WTC11 (cell line): ENCODE data around the gene SLC25A45.

Experiments
- CTCF ChIP-seq: fragments of 200-600 bp; IDR thresholded peaks from 2 replicates; pipeline ENCODE4 v1.8.0; 2022; ENCODE audit warnings: antibody characterized with exemption
- E2F1 ChIP-seq: sonication (generic); formaldehyde crosslinking; IDR thresholded peaks from 2 replicates; pipeline ENCODE4 v1.8.0; 2022; ENCODE audit warnings: mild to moderate bottlenecking, missing genetic modification reagents
- E2F5 ChIP-seq: sonication (generic); formaldehyde crosslinking; IDR thresholded peaks from 2 replicates; pipeline ENCODE4 v1.8.1; 2022; ENCODE audit warnings: mild to moderate bottlenecking, moderate library complexity, missing genetic modification reagents
- ESRRA ChIP-seq: sonication (generic); formaldehyde crosslinking; IDR thresholded peaks from 2 replicates; pipeline ENCODE4 v1.8.1; 2022; ENCODE audit warnings: mild to moderate bottlenecking, missing genetic modification reagents, borderline replicate concordance
- NFATC4 ChIP-seq: fragments of 250-450 bp; sonication (Bioruptor Pico); IDR thresholded peaks from 2 replicates; pipeline ENCODE4 v1.9.0; 2021; ENCODE audit warnings: mild to moderate bottlenecking
- NFYB ChIP-seq: sonication (generic); formaldehyde crosslinking; conservative IDR thresholded peaks from 2 replicates; pipeline ENCODE4 v1.8.0; 2022; ENCODE audit warnings: low read depth, missing genetic modification reagents
- USF1 ChIP-seq: sonication (generic); formaldehyde crosslinking; IDR thresholded peaks from 2 replicates; pipeline ENCODE4 v1.8.0; 2022; ENCODE audit warnings: mild to moderate bottlenecking, missing genetic modification reagents

GRCh38 chr11:65383778-65384177, 1.3 kb upstream of the SLC25A45 start:
- TF ChIP-seq E2F5 (CRISPR knock-in tag) (no peak), CTCF (no peak), ESRRA (CRISPR knock-in tag) (no peak), NFYB (CRISPR knock-in tag) (no peak), E2F1 (CRISPR knock-in tag) (no peak), NFATC4 (CRISPR knock-in tag) (no peak), USF1 (CRISPR knock-in tag) (no peak)
